ENCODE measurements around the gene RIMS4.

DNA sequence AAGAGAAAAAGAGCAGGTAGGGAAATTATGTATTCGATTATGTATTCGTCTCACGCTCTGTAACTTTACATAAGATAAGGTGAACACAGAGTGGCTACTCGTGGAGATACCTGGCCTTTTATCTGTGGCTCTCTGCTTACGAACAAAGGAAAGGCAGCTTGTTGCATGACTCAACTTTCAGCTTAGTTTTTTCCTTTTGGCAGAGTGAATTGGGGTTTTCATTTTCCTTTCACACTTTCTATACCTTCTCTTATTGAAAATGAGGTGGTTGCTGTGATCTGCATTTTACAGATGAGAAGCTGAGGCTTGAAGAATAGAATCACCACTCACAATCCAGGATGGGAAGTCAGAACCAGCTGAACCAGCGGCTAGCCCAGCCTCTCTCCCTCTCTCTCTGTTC lies 78.0 kb downstream of the RIMS4 start:
- no peak for TF ChIP-seq POLR2A (IDR thresholded peaks at IDR 0.05; ENCODE audit: low read length)
- TF ChIP-seq GATA1 (IDR thresholded peaks at IDR 0.05; ENCODE audit: low read depth, low read length) = no peak
